Upper lobe of left lung (tissue), 4 donors: ENCODE results near the gene CANT1.

ENCODE experiments used
- EP300 ChIP-seq, 4 donors: sonication (generic); formaldehyde crosslinking; IDR thresholded peaks; one replicate each; pipeline ENCODE4 v1.5.1; 2017; ENCODE audit warnings: antibody characterized with exemption in 4 of 4, control low read depth in 2 of 4
- POLR2A ChIP-seq, 4 donors: fragments of 450-650 bp; IDR thresholded peaks; one replicate each; pipeline ENCODE4 v1.5.1; 2016 to 2017; ENCODE audit warnings: antibody characterized with exemption in 4 of 4, mild to moderate bottlenecking in 2 of 4
- POLR2AphosphoS5 ChIP-seq, 2 donors: sonication (generic); formaldehyde crosslinking; IDR thresholded peaks; one replicate each; pipeline ENCODE4 v1.5.1; 2017; ENCODE audit warnings: antibody characterized with exemption in 2 of 2
- TF ChIP-seq, protein P1 (sequence below), 6 experiments: fragments of 450-650 bp in 4 of 6; fragments of 200-600 bp in 2 of 6; sonication (generic) in 2 of 6; IDR thresholded peaks; one replicate each; pipeline ENCODE4 v1.5.1; 2016 to 2019; ENCODE audit warnings: antibody characterized with exemption in 6 of 6

DNA sequence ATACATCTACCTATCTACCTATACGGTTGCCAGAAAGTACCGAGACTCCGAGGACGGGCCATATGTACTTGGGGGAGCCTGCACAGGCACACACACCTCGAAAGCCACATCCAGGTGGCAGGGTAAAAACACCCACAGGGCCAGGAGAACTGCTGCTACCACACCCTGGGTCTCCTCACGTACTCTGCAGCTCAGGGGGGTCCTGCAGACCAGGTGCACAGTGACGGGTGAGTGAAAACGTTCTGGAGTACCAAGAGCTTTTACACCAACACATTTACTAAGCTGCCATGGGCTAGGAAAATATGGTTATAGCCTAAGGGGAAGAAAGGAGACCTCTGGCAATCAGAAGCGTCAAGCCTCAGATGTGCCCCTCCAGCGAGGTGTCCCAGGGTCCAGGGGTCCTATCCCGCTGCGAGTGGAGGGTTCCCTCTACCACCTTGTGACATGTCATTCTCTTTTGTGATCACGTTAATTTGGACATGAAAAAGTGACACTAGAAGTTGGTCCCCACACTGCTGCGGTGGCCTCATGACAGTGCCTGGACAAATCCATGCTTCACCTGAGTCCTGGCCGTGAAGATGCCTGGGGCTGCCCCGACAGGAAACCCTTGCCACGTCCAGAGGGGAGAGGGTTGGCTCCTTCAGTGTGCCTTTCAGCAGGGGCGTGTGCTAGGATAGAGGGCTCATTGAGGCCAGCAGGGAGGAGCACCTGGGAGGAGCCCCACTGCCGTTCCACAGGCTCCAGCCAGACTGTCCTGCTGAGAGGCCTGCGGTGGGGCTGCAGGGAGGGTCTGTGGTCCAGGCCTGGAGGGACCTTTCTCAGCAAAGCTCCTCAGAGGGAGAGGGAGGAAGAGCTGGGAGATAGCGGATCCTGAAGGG is 1.8 kb downstream of the CANT1 start:
- TF ChIP-seq EP300 (IDR thresholded peaks at IDR 0.05) = no peak
- TF ChIP-seq, protein P1, sequence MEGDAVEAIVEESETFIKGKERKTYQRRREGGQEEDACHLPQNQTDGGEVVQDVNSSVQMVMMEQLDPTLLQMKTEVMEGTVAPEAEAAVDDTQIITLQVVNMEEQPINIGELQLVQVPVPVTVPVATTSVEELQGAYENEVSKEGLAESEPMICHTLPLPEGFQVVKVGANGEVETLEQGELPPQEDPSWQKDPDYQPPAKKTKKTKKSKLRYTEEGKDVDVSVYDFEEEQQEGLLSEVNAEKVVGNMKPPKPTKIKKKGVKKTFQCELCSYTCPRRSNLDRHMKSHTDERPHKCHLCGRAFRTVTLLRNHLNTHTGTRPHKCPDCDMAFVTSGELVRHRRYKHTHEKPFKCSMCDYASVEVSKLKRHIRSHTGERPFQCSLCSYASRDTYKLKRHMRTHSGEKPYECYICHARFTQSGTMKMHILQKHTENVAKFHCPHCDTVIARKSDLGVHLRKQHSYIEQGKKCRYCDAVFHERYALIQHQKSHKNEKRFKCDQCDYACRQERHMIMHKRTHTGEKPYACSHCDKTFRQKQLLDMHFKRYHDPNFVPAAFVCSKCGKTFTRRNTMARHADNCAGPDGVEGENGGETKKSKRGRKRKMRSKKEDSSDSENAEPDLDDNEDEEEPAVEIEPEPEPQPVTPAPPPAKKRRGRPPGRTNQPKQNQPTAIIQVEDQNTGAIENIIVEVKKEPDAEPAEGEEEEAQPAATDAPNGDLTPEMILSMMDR (IDR thresholded peaks at IDR 0.05) = no peak
- no peak for TF ChIP-seq POLR2A (IDR thresholded peaks at IDR 0.05)
- no peak for TF ChIP-seq POLR2AphosphoS5 (IDR thresholded peaks at IDR 0.05)
